Middle frontal gyrus (tissue), 1 donor: Measurements from ENCODE around the gene TYW1B.
"Not testable (repeated sequence)": the region's sequence is repeated elsewhere in the genome, so short reads cannot be mapped to it uniquely, and the experiment has no call there.

ENCODE experiments used
- DNase-seq: peaks from one replicate; pipeline ENCODE4 v3.0.0-alpha.2; 2015; ENCODE audit warnings: low spot score; ENCODE audit errors: extremely low spot score

Gene TYW1B

GRCh38 chr7:72559546-72559945 is 268.5 kb downstream of the TYW1B start:
- not testable (repeated sequence) for DNase-seq

GRCh38 chr7:72556733-72557132 is 271.3 kb downstream of the TYW1B start:
- not testable (repeated sequence) for DNase-seq

- not testable (repeated sequence) for DNase-seq
Observed at GRCh38 chr7:72555238-72555637, 272.8 kb downstream of the TYW1B start.

DNA sequence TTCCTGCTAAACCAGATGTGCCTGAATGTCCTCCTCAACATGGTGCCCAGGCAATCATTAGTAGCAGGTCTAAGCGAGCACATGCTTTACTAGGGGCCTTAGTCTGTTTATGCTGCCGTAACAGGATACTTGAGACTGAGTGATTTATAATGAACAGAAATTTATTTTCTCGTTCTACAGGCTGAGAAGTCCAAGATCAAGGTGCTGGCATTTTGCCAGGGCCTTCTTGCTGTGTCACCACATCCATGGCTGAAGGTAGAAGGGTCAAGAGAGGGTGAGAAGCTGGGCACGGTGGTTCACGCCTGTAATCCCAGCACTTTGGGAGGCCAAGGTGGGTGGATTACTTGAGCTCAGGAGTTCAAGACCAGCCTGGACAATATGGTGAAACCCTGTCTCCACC is 273.6 kb downstream of the TYW1B start:
- not testable (repeated sequence) for DNase-seq

GRCh38 chr7:72550454-72550853 is 277.5 kb downstream of the TYW1B start:
- DNase-seq, result not testable (repeated sequence)

DNA sequence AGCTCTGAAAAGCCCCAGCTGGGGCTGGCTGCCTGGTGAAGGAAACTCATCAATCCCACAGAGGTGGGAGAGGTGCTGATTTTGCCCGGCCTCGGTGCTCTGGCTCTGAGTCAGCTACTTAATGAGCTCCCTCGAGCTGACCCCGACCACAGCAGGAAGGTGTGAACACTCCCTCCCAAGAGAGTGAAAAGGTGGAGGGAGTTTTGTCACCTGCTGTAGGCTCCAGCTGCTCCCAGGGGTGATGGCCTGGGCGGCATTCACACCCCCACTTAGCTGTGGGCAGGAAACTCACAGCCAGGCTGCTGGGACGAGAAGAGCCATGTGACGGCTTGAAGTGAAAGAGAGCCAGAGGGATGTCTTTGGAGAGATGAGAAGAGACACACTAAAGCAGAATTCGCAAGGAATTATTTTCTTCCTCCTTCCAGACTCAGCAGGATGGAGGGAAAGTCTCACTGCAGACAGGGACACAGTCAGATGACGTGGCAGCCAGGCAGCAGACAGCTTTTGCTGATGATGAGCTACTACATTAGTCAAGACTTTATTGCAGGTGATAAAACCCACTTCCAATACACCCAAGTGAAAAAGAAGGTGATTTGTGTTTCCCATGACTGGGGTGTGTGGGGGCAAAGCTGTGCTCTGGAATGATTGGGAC is 281.3 kb downstream of the TYW1B start:
- not testable (repeated sequence) for DNase-seq

DNA sequence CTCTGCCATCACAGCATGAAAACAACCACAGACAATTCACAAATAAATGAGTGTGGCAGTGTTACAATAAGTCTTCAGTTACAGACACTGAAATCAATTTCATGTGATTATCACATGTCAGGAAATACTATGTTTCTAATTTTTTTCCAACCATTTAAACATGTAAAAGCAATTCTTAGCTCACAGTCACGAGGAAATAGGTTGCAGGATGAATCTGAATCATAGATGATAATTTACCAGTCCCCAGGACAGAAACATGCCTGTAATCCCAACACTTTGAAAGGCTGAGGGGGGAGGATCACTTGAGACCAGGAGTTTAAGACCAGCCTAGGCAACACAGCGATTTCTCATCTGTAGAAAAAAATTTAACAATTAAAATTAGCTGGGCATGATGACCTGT is 283.5 kb downstream of the TYW1B start:
- not testable (repeated sequence) for DNase-seq

- no peak for DNase-seq
Observed at GRCh38 chr7:72540923-72541322, 287.1 kb downstream of the TYW1B start.

DNA sequence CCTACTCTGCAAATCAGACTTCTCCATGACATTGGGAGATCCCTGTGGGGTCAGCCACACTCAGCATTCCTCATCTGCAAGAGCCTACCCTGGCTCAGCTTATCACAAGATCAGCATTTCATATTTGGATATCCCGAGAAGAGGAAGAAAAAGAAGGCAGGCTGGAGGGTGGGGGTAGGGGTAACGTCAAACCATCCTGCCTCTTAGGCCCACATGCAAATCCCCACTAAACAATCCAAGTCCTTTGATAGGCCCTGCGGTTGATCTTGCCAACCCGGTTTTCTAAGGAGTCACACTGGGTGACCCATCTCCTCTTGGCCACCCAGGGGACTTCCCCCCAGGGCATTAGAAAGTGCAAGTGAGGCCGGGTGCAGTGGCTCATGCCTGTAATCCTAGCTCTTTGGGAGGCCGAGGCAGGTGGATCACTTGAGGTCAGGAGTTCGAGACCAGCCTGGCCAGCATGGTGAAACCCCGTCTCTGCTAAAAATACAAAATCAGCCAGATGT is 287.8 kb downstream of the TYW1B start:
- DNase-seq, result no peak

- DNase-seq, result no peak
Observed at GRCh38 chr7:72539702-72540101, 288.3 kb downstream of the TYW1B start.

DNA sequence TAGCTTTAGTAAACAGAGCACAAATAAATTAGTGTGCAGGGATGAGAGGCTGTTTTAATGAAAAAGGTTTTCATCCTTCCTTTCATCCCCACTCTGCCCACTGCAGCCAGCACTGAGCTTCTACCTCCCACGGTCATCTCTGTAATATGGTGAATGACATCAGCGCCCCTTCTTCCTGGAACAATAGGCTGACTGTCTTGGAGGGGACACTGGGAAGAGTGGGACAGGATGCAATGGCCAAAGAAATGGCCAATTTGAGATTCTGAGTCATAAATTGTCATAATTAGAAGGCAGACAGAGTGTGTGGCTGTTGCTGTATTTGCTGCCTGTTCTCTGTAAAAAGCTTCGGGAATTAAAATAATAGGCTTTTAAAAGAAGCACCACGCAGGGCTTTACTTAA is 289.1 kb downstream of the TYW1B start:
- no peak for DNase-seq

DNA sequence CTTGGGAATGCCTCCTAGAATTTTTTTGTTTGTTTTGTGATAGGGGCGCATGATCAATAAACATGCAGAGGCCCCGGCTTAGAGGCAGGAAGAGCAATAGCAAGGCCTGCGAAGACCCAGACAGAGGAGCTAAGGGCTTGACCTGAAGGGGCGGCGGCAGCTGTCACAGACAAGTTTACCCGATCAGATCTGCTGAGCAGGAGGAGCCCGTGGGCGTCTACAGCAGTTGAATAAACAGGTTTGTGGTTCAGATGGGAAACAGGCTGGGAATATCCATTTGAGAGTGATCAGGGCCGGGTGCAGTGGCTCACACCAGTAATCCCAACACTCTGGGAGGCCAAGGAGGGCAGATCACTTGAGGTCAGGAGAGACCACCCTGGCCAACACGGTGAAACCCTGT is 289.9 kb downstream of the TYW1B start:
- DNase-seq, result no peak

- DNase-seq, result not testable (repeated sequence)
Observed at GRCh38 chr7:72536038-72536437, 292.0 kb downstream of the TYW1B start.

- not testable (repeated sequence) for DNase-seq
Observed at GRCh38 chr7:72531048-72531447, 297.0 kb downstream of the TYW1B start.
